Measurements from ENCODE around the gene RTEL1.

Gene RTEL1

DNA sequence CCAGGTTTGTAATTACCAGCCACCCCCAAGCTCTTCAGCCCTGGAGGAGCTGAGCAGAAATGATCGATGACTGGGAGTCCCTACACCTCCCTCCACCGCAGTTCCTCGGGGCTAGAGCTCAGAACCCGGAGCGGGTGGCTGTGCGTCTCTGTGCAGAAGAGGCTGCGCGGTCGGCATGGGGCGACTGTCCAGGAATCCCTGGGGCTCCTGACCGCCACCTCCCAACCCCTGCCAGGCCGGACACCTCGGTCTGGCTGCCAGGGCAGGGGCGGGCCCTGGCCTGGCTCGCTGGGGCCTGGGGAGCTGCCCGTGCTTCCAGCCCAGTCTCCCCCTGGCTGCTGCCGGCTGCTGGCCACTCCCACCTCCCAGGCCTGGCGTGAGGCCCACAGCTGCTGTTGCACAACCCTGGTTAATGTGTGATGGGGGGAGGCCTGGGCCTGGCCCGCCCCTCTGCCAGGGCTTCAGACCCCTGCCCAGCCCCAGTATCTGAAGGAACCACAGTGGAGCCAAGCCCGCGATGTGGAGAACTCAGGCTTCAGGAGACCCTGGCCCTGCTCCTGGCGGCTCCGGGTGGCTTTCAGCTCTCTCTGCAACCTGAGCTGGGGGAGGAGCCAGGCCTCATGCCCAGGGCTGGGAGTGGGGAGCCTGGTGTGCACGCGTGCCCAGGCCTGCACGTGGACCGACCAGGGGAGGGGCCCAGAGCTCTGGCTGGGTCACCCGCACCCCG is 82.7 kb downstream of the RTEL1 start:
- DNase-seq (ENCODE audit: low read depth in 2 of 2): no peak

- DNase-seq (ENCODE audit: low read depth in 2 of 2): no peak
These were observed 83.2 kb downstream of the RTEL1 start for GRCh38 chr20:63741354-63741675.

DNA sequence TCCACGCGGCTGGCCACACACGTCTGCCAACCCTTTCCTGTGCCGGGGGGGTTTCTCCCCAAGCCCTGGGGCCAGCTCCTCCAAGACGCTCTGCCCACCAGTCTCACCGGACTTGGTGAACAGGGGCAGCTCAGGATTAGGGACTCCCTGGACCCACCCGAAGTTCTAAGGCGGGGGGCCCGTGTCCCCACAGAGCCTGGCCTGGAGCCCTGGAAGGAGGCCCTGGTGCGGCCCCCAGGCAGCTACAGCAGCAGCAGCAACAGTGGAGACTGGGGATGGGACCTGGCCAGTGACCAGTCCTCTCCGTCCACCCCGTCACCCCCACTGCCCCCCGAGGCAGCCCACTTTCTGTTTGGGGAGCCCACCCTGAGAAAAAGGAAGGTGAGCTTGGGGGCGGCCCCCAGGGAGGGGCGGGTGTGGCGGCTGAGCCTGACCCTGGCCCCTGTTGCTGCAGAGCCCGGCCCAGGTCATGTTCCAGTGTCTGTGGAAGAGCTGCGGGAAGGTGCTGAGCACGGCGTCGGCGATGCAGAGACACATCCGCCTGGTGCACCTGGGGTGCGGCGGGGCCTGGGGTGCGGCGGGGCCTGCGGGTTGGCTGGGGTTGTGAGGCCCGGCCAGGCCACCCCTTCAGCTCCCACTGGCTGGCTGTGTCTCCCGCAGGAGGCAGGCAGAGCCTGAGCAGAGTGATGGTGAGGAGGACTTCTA is 83.7 kb downstream of the RTEL1 start:
- no peak for DNase-seq (ENCODE audit: low read depth in 2 of 2)

DNA sequence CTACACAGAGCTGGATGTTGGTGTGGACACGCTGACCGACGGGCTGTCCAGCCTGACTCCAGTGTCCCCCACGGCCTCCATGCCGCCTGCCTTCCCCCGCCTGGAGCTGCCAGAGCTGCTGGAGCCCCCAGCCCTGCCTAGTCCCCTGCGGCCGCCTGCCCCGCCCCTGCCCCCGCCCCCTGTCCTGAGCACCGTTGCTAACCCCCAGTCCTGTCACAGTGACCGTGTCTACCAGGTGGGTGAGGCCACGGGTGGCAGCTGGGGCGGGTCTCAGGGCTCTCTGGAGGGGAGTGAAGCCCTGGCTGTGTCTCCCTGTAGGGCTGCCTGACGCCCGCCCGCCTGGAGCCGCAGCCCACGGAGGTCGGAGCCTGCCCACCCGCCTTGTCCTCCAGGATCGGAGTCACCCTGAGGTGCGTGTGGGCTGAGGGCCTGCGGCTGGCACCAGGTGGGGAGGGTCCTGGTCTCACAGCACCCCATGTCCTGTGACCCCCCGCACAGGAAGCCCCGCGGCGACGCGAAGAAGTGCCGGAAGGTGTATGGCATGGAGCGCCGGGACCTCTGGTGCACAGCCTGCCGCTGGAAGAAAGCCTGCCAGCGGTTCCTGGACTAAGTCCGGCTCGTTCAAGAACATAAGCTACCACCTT is 84.4 kb downstream of the RTEL1 start:
- no peak for DNase-seq (ENCODE audit: low read depth in 2 of 2)

DNA sequence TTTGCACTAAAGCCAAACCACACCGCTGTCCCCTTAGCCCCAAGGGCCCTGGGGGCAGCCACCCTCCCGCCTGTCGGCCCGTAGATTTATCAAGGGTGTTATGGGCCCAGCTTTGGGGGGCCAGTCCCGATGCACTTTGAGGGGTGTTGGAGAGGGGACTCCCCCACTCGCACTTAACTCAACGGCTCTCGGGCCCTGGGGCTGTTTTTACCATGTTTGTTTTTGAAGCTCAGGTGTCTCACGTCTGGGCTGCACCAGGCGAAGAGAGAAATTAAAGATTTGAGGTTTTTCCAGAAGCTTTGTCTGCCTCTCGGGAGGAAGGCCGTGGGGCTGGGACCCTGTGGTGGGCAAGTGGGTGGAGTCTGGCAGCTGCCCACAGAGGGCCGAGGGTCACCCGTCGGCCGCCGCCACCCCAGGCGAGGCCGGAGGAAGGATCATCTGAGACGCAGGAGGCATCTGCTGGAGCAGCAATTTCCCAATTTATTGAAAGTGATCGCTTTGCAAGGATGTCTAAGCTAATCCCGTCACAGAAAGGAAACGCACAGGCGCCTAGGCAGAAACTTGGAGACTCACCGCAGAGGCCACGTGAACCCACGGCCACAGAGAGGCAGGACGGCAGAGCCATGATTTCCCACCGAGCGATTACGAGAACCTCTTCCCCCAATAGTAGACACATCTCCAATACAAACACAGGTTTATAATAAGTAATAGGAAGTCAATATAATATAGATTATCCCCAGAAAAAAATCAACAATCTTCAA is 85.3 kb downstream of the RTEL1 start:
- DNase-seq (ENCODE audit: low read depth in 2 of 2): no peak

GRCh38 chr20:63744158-63744557 is 86.0 kb downstream of the RTEL1 start:
- no peak for DNase-seq (ENCODE audit: low read depth in 2 of 2)

- DNase-seq (ENCODE audit: low read depth in 2 of 2): no peak
These were observed 86.7 kb downstream of the RTEL1 start for GRCh38 chr20:63744574-63745423.

DNA sequence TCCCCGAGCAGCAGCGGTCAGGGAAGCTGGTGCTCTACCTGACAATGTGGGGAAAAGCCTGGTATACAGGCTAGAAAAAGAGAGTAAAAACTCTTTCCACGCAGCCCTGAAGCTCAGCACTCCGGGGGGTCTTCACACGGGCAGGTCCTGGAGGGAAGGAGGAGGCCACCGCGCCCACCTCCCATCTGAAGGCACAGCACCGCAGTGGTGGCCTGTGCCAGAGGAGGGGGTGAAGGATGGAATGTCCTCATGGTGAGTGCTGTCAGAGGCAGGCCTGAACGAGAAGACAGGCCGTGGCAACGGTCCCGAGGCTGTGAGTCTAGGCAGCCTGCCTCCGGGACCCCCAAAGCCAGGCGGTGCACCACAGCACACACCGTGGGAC is 87.3 kb downstream of the RTEL1 start:
- no peak for DNase-seq (ENCODE audit: low read depth in 2 of 2)
